ENCODE measurements around the gene SIX2. TPM values are rescaled to one million over a fixed set of nuclear protein-coding genes. Genes with fewer than 3 reads are reported as not detected.

The SIX2 gene
- total and polyA plus RNA-seq, 2 of the 8 experiments (the other 6 are each of a cell fraction or from before 2014, with no cell fraction given): 0.47 to 1.0 TPM

DNA sequence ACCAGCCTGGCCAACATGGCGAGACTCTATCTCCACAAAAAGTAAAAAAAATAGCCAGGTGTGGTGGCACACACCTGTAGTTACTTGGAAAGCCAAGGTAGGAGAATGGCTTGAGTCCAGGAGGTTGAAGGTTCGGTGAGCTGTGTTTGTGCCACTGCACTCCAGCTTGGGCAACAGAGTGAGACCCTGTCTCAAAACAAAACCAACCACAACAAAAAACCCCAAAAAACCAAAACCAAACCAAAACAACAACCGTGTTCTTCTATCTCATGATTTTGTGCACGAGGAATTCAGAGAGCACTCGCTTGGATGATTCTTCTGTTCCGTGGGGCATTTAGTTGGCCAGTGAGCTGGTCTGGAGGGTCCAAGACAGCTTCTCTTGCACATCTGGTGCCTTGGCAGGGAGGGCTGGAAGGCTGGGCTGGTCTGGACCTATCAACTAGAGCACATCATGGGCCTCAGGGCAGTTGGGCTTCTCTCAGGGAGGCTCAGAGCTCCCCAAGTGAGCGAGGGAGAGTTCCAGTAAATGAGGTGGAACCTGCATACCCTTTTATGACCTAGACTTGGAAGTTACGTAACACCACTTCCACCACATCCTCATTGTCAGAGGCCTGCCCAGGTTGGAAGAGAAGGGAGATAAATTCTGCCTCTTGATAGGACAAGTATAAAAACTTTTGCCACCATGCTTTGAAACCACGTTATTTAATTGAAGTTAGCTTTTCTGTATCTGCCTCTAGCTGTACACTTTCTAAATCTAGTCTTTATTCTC lies 25.2 kb downstream of the SIX2 start:
- H3K36me3 ChIP-seq (ENCODE audit: control insufficient read depth in 2 of 4, insufficient read depth in 4 of 4, low read length in 3 of 4): no peaks in the 10 kb centered on the region
- H4K20me1 ChIP-seq (replicated peaks in 1 of 2; ENCODE audit: control insufficient read depth in 1 of 2, insufficient read depth in 2 of 2, low read length in 2 of 2): no peaks in the 10 kb centered on the region
- H3K27me3 ChIP-seq (replicated peaks in 1 of 4; ENCODE audit: control insufficient read depth in 3 of 4, extremely low read depth in 1 of 4, insufficient read depth in 3 of 4, low read length in 3 of 4): no peaks in the 10 kb centered on the region
- no peak overlapping the region for H3K18ac ChIP-seq (ENCODE audit: extremely low read depth, low read length)
- no peaks in the 10 kb centered on the region for H3K79me2 ChIP-seq (ENCODE audit: control insufficient read depth in 1 of 2, insufficient read depth in 2 of 2, low read length in 2 of 2)
- no peak overlapping the region for H2BK12ac ChIP-seq (ENCODE audit: low read depth, low read length)
- no peak overlapping the region for H4K8ac ChIP-seq (ENCODE audit: extremely low read depth, insufficient read depth, low read length)
- H4K5ac ChIP-seq (ENCODE audit: insufficient read length, low read depth, low read length): no peak overlapping the region
- ChIA-PET POLR2A (ENCODE audit: partially characterized antibody) (interaction anchor here (1.4 kb wide), 1 partner anchor 17 kb away, joined by 3 read pairs; no protein-coding TSS in a partner anchor), CTCF (ENCODE audit: partially characterized antibody) (interaction anchor here (0.7 to 7.8 kb wide), 14 partner anchors 9 to 509 kb away, joined by 3 to 105 read pairs (median 6); partner anchors contain the start of gene SIX2)
- no peak overlapping the region for H3K4ac ChIP-seq (replicated peaks; ENCODE audit: insufficient read length, low read depth, low read length)
- no peak overlapping the region for H2AFZ ChIP-seq (ENCODE audit: low read length)
- no peak overlapping the region for H2BK15ac ChIP-seq (ENCODE audit: low read length)
- H3K9ac ChIP-seq (replicated peaks in 1 of 4; ENCODE audit: extremely low read depth in 1 of 4, low read depth in 3 of 4, low read length in 3 of 4): no peak overlapping the region
- H3K14ac ChIP-seq (ENCODE audit: insufficient read length): no peak overlapping the region
- H3K23me2 ChIP-seq (ENCODE audit: low read depth, low read length): no peaks in the 10 kb centered on the region; the same call in 1 of the 2 replicates
- H3K4me3 ChIP-seq (ENCODE audit: extremely low read depth in 1 of 4, insufficient read depth in 2 of 4, low read depth in 3 of 4, low read length in 4 of 4): no peak overlapping the region
- FAIRE-seq (no peak), DNase-seq (ENCODE audit: low read depth in 1 of 2, low spot score in 2 of 2) (no peak)
- no peak overlapping the region for H4K91ac ChIP-seq (replicated peaks; ENCODE audit: insufficient read length, low read length)
- no peak overlapping the region for H2BK5ac ChIP-seq (ENCODE audit: low read depth, low read length)
- H3K4me2 ChIP-seq (ENCODE audit: insufficient read depth in 1 of 2, low read depth in 2 of 2, low read length in 2 of 2): no peak overlapping the region
- no peak overlapping the region for H3K23ac ChIP-seq (ENCODE audit: insufficient read length)
- 92% methylated on average over 9 of the region's 9 CpGs; no CpG with 5 or more reads in 1 of the 2 experiments for WGBS, 2 experiments (ENCODE audit: extremely low coverage in 1 of 2, insufficient coverage in 1 of 2, insufficient read length in 1 of 2, insufficient replicate concordance in 2 of 2, low coverage in 1 of 2, low lambda C conversion rate in 2 of 2, missing lambda C conversion rate in 1 of 2)
- H2AK5ac ChIP-seq (ENCODE audit: low read depth, low read length): no peak overlapping the region
- no peak for TF ChIP-seq KDM4A (IDR thresholded peaks at IDR 0.05; ENCODE audit: low read depth, low read length, severe bottlenecking)
- no peak for TF ChIP-seq FOSL1 (IDR thresholded peaks at IDR 0.05; ENCODE audit: insufficient read depth, low read depth, low read length)
- TF ChIP-seq, protein P1, sequence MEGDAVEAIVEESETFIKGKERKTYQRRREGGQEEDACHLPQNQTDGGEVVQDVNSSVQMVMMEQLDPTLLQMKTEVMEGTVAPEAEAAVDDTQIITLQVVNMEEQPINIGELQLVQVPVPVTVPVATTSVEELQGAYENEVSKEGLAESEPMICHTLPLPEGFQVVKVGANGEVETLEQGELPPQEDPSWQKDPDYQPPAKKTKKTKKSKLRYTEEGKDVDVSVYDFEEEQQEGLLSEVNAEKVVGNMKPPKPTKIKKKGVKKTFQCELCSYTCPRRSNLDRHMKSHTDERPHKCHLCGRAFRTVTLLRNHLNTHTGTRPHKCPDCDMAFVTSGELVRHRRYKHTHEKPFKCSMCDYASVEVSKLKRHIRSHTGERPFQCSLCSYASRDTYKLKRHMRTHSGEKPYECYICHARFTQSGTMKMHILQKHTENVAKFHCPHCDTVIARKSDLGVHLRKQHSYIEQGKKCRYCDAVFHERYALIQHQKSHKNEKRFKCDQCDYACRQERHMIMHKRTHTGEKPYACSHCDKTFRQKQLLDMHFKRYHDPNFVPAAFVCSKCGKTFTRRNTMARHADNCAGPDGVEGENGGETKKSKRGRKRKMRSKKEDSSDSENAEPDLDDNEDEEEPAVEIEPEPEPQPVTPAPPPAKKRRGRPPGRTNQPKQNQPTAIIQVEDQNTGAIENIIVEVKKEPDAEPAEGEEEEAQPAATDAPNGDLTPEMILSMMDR (IDR thresholded peaks at IDR 0.05; ENCODE audit: control extremely low read depth in 1 of 3, insufficient read depth in 1 of 3, low read depth in 1 of 3, low read length in 3 of 3): no peak
- TF ChIP-seq CEBPB (IDR thresholded peaks at IDR 0.05; ENCODE audit: low read depth, low read length): 0 out of 2 replicates have a peak, but pooled peaks have one; percentile 31
- TF ChIP-seq POLR2AphosphoS5 (IDR thresholded peaks at IDR 0.05; ENCODE audit: low read depth, low read length): no peak
- no peak for TF ChIP-seq SIX5 (IDR thresholded peaks at IDR 0.05; ENCODE audit: low read depth, low read length)
- no peak for TF ChIP-seq EGR1 (IDR thresholded peaks at IDR 0.05; ENCODE audit: borderline replicate concordance, low read depth, low read length)
- TF ChIP-seq JUND (IDR thresholded peaks at IDR 0.05; ENCODE audit: low read length): no peak
- no peak overlapping the region for H2BK20ac ChIP-seq (ENCODE audit: low read length)
- no peak overlapping the region for H3K56ac ChIP-seq (replicated peaks; ENCODE audit: insufficient read length, low read depth, low read length)
- H3K27ac ChIP-seq (ENCODE audit: low read depth, low read length): no peak overlapping the region
- peaks cover 5 to 8% of the 10 kb centered on the region in 2 experiments; a peak in 2 of 4 replicates for H3K9me3 ChIP-seq (ENCODE audit: insufficient read depth in 2 of 2, low read depth in 1 of 2, low read length in 1 of 2)
- H3K79me1 ChIP-seq (ENCODE audit: low read depth, low read length): no peaks in the 10 kb centered on the region
- peaks cover 0 to 4% (median 0%) of the 10 kb centered on the region in 4 experiments; a peak in 2 of 7 replicates for H3K4me1 ChIP-seq (replicated peaks in 1 of 4; ENCODE audit: control insufficient read depth in 3 of 4, insufficient read depth in 4 of 4, low read length in 3 of 4)
- no peak overlapping the region for H2BK120ac ChIP-seq (replicated peaks; ENCODE audit: low read depth, low read length)
